NCI-H146 treated with DMSO at 0.1 percent for 48 hours (cell line): ENCODE data around the gene CRADD.

Source experiments
- DNase-seq: peaks from one replicate; lab custom pipeline; 2025; ENCODE audit not compliant: unreplicated experiment; lab: John Stamatoyannopoulos, UW

Gene CRADD

DNA sequence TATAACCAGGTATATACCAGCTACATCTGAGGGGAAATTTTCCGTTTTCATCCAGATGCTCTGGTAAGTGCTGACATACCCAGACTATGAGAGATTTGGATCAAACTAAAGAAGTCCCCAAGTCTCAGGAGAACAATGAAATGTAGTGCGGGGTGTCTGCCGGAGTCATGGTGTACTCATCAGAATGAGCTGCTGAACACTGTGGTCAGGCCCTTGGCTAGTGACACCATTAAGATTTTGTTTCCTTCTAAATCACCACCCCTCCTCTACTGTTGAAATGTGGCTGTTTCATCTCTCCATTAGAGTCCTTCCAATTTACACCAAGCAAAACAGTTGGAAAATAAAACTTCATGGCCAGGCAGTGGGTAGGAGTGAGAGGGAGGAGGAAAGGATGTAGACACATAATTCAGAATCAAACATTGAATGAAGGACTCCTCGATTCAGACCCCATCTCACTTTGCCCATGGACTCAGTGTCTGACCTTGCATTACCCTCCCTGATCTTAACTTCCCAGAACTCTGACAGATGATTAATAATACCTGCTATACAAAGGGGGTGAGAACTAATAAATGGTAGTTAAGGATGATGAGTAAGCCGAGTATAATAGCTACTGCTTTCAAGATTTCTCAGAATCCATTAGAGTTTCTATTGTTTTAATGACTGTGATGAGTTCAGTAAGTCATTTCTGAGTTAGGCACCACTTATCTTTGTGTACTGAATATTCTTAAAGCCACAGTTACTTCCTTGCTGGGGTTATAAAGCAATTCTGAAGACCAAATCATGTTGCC, 127.4 kb downstream of the CRADD start:
- DNase-seq: no peak

DNA sequence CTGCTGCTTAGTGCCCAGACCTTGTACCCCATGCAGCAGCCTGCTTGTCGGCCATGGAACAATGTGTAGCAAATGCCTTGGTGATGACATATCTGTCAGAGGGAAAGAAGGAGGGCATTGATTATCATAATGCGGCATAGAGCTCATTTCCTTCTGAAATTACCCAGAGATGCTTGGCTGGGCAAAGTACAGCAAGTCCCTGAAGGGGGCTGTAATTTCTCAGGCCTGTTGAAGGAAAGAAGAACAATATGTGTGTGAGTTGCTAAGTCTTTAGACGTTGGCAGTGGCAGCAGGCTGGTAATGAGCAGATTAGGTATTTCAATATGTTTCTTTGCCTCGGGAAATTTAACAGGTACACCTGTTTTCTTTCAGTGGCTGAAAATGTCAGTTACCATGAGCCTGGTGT, 128.6 kb downstream of the CRADD start:
- no peak for DNase-seq

DNA sequence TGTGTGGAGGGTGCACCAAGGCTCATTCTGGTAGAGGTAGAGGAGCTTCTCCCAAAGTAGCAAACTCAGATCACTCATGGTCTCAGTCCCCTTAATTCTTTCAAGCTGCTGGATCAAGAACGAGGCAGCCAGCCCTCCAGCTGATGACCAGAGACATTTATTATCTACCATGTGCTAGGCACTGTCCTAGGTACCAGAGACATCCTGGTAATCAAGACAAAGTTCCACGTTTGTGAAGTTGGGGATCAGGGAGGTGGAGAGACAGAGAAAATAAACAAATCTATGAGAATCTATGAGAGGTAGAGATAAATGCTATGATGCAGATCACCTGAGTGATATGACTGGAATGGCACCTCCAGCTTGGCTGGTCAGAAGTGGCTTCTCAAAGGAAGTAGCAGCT, 130.2 kb downstream of the CRADD start:
- DNase-seq: no peak

DNA sequence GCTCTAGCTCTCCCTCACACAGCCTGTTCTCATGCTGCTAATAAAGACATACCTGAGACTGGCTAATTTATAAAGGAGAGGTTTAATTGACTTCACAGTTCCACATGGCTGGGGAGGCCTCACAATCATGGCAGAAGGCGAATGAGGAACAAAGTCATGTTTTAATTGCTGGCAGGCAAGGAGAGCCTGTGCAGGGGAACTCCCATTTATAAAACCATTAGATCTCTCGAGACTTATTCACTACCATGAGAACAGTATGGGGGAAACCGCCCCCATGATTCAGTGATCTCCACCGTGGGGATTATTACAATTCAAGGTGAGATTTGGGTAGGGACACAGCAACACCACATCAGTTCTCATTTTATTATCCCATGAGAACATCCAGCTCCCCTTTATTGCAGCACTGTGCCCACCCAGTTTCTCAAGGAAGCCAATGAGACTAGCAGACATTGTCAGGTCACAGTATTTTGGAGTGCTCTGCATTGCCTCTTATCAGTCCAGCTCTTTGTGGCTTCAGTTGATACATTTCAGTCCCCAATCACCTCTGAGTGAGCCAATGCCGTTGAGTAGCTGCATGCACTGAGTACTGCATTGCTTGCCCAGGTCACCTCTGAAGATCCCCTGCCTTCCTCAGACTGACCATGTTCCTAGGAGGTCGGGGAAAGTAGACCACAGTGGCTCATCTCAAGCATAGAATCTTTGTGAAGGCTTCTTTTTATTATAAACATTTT, 131.2 kb downstream of the CRADD start:
- DNase-seq: no peak

DNA sequence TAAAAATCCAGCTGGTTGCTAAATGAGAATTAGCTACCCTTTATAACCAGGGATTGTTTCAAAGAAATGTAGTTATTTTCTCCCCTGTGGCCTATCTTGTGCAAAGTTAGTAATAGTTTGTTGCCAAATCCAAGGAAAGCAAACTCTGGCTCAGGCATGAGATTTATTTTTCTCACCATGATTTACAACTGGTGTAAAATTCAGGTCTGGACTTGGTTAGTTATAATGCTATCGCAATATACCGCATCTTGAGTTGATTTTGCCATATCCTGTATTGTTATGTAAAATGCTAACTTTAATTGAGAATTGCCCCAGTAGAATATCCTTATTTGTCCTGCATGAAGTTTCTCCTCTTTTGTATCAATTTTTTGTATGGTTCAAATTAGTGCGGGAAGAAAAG, 135.5 kb downstream of the CRADD start:
- no peak for DNase-seq

DNA sequence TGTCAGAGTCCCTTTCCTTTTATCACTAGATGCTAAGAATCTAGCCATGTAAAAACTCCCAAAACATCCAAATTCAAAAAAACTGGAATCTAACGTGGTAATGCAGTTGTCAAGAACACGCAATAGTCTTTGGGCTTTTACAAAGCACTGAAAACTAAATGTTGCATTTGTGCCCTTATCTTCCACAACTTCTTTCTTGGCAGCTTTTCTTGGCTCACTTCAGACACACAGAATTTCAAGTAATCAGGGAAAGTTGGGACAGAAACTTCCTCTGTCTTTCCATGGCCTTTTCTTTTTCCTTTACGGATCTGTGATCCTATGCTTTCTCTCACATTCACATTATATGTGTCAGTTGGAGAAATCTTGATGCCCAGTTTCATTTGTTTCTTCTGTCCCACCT, 136.0 kb downstream of the CRADD start:
- no peak for DNase-seq

DNA sequence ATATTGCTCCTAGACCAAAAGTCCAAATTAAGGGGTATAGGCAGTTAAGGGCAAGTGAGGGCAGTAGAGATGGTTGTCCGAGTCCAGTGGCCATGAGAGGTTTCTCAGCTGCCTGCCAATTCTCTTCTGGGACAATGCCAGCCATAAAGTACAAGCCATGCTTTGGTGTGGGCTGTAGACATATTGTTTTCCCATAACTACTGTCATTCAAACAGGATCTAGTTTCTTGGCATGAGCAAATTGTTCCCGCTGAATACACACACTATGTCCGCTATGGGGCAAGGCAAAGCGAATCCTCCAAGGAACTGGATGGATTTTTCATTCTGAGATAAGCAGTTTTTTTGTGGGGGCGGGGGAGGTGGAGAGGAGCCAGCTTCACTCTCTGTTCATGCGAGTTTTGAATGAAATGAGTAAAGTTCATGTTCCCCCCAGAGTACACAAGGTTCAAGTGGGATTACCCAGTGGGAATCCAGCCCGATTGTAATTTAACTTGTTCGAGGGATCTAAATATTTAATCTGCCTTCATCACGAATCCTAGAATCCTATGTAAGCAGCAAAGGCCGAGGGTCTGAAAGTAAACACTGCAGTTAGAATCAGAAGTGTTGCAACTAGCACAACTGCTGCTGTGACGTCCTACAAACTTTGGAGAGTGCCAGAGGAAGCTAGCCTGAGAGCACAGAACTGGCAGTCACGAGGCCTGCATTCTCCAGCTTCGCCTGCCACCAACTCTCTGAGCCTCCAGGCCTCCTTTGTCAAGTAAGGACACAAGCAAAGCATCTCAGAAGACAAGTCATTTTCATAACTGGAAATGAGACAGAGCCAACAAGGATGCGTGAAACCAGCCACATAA, 137.0 kb downstream of the CRADD start:
- DNase-seq: no peak

DNA sequence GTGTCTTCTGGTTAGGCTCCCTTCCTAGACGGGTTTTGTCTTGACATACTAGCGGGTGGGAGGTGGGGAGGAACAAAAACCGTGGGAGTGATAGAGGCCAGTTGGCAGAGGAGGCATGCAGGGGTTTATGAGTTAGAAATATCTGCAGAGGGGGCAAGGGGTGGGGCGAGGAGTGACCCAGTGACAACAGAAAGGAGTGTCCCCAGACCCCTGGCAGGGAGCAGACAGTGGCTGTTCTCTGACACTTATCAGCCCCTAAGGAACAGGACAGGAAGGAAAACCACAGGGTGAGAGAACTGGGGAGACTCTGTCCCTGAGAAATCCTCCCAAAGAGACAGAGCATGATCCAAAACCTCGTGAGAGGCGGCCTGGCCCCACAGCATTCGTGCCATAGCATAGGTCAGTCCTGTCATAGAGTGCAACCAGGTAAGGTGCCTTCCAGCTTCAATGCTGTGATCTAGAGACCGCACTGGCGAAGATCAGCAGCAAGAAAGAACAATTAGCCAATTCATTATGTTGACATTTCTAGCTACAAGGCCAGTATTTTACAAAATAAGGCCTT, 141.4 kb downstream of the CRADD start:
- DNase-seq: no peak

DNA sequence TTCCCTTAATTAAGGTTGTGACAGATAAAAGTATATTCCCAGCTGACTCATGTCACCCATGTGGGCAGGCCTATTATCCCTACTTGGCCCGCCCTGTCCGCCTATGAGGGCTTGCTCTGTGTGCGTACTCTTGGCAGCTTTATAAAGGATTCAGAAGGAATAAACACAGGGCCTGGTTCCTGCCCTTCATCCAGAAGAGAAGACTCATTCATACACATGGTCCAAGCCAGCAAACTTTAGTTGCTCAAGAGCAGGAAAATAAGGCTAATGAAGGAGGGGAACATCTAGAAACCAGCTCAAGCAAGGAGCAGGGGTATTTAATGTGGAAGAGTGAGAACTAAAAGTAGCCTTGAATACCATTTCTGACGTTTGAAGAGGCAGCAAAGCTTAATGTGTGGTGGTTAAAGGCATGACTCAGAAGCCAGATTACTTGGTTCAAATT, 141.9 kb downstream of the CRADD start:
- DNase-seq: no peak

DNA sequence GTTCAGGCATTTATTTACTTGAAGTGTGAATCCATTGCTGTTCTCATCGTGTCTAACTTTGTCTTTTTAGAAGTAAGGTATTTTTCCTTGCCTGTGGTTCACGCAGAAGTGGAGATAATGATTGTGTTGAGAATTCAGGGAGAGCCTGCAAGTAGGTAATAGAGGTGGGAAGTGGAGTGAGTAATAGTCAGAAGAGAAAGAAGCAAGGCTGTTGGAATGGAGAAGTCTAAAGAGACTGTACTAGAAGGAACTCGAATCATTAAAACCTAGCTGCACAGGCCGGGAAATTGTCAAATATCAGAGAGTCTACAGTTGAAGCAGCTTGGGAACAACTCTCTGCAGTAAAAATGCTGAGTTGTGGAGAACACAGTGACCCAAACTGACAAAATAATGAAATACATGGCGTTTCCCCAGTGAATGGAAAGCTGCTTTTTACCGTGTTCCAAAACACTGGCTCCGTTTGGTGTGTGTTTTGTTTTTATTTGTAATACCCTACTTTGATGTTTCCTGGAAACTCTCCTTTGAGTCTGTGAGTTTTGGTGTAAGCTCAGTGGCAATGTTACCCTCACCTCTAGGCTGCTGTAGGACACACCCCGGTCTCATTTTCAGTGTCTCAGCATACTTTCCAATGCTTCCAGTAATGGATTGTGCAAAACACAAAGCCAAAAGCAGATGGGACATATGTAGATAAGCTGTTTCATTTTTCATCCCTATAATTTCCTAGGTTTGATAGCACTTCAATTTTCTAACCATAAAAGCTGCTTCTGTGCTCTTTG, 146.6 kb downstream of the CRADD start:
- DNase-seq: no peak

DNA sequence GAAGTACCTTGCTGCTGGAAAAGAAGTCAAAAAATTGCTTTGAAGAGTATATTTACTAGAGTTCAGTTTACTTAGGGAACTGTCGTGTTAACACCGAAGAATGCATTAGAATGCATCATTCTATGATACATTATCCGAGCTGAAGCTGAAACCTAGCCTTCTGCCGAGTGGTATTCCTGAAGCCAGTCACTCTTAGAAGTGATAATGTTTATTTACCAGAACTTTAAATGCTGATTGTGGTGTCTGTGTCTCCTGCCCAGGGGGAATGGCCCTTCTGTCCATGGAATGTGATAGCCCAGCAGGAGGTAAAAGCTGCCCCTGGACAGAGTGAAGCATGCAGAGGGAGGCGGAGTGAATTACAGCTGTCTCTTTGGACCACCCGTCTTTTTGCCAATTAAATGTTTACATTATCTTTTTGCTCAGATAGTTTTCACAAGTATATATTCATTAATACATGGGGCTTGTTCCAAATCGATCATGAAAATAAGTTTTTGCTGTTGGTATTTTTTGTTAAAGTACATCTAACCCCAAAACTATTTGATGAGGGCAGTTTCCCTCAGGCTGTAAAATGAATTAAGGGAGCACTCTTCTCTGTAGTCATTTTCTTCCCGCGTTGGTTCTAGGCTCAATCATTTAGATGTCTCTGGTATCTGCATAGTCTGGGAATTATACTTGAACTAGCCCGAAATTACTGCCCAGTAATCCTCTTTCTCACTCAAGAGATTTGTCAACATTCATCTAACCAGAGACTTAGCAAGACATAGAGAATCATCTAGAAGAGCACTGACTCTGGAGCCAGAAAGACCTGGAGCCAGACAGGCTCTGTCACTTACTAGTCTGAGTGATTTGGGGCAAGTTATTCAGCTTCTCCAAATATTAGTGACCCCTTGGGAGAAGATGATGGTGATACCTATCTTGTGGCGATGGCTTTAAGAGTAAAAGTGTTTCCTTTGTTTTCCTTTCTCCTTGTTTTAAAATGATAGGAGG, 147.6 kb downstream of the CRADD start:
- peak; percentile 54 for DNase-seq

DNA sequence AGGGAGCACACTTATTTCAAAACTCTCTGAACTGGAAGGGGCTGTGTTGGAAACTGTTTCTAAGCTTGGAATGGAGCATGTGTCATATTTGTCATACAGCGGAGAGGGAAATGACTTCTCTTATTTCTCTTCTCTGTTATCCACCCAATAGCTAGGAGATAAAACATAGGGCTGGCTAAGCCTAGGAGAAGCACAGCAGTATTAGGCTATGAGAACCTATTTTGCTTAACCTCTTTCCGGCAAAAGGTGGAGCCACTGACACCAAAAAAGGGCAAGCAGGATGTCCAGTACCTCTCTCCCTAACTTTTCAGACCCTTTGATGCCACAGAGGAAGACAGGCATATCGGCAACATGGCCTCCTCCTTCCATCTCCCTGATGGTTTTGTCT, 148.3 kb downstream of the CRADD start:
- DNase-seq: no peak

DNA sequence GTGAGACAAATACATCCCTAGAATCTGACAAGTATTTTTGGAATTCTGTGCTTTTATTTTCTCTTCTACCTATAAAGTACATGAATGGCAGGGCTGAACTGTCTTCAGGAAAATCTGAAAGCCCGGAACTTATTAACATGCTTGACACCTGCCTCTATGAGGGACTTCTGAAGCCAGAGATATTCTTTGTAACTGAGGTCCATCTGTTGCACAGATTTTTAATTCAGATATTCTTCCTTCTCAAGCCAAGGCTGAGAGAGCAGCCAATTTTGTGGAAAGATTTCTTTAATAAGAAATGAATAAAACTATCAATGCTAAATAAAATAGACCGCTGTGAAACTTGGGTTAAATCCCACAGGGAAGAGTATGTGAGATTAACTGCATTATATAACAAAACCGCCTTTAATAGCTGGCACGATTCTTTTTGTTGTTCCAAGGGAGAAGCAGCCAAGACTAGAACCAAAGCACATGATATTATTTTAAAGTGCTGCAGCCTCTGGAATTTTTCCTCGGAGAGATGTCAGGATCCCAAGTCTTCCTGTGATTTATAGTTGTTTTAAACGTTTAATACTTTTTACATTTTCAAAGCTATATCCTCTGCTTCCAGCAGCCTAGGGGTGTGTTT, 148.9 kb downstream of the CRADD start:
- no peak for DNase-seq

DNA sequence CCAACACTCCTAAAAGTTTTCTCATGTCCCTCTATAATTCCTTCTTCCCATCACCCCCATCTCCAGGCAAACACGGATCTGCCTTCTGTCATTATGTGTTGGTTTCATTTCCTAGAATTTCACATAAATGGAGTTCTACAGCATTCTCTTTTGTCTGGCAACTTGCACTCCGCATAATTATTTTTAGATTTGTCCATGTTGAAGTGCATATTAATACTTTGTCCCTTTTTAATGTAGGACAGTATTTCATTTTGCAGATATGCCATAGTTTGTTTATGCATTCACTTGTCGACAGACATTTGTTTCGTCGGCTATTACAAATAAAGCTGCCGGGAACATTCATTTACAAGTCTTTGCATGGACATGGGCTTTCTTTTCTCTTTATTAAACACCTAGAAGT, 150.0 kb downstream of the CRADD start:
- DNase-seq: no peak

DNA sequence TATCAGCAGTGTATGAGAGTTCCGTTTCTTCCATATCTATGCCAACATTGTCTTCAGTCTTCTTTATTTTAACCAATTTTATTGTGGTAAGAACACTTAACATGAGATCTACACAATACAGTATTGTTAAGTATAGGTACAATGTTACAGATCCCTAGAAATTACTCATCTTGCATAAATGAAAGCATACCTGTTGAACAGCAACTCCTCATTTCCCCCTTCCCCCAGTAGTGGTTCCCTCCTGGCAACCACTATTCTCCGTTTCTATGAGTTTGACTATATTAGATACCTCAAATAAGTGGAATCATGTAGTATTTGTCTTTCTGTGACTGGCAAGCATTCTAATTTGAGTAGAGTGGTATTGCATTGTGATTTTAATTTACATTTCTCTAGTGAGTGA, 150.5 kb downstream of the CRADD start:
- no peak for DNase-seq

DNA sequence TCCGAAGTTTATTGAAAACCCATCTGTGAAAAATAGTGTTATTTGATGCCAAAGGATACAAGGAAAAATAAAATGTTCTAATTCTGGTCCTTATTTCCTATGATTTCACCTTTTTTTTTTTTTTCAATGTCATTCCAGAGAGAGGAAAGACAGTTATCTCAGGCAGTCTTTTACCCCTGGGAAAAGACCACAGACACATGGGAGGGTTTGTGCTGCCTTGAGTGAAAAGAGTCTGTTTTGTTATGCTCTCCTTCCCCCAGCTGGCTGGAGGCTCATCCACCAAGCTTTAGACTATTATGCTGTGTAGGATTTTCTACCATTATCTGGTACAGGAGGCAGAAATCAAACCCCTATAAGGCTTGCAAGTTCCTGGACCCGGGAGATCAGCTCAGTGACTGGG, 151.8 kb downstream of the CRADD start:
- DNase-seq: no peak

DNA sequence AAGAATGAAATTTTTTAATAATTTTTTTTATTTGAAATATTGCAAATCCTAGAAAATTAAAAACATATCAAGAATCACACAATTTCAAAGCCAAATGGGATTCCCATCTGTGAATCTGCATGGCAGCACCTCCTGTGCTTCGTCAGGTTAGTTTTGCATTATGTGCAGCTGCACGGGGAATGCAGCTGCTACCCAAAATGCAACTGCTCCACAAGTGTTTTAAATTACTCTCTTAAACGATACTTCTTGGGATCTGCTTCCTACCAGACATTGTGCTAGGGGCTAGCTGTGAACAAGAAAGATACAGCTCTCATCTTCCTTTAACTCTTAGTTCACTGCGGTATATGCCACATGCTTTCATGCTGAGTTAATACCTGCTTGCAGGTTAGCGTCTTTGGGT, 154.2 kb downstream of the CRADD start:
- no peak for DNase-seq

DNA sequence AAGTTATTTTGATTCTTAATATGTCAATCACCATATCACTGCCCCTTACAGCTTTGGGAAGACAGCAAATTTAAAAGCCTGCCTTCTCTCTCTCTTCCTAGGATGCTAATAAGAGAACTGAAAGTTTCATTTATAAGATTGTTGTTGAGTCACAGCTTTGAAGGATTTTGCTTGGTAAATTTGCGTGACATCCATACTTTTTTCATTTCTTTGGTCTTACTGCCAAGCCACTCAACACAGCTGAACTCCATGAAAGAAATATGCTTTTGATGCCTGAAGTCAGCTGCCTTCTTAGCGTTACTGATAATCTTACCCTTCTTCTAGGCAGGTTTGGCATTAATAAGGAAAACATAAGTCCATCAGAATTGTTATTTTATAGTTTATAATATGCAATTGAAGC, 155.0 kb downstream of the CRADD start:
- no peak for DNase-seq

DNA sequence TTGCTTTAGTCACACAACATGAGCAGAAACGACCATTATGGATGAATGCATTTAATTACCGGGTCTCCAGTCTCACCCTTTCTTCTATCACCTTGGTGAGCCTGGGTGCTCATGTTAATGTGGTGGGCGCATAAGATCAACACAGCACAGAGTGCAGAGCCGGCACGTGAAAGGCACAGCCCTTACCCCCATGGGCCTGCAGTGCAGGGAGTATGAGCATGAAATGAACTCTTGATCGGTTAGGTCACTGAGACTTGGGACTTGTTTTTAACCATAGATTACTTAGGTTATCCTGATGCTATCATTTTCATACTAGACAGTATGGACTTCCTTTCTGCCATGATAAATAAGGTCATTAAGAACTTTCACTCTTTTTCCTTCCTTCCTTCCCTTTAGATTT, 156.8 kb downstream of the CRADD start:
- peak; percentile 5 for DNase-seq
